K562 (cell line): Measurements from ENCODE around the gene PCDHA5. TPM values are rescaled to one million over a fixed set of nuclear protein-coding genes. Genes with fewer than 3 reads are reported as not detected.

Experiments used
- ATAC-seq: fragments of 200-7000 bp; cut with Tn5 transposase; 3 replicates; pipeline ENCODE4 v1.9.1; 2020; ENCODE audit warnings: moderate library complexity
- BruUV-seq: library from RNA; stranded (reverse); fragments of 400-500 nt; replicated peaks from 2 replicates; lab custom pipeline; 2021; lab: Mats Ljungman, UMichigan
- CTCF ChIA-PET: fragments of 300-600 bp; formaldehyde crosslinking; extraction: SDS; loops from one replicate; lab custom pipeline; 2021; ENCODE audit warnings: low intra/inter-chr PET ratio; lab: Yijun Ruan, JAX
- POLR2A ChIA-PET: fragments of 300-600, 350-650 bp; sonication (Branson Sonifier 250); formaldehyde crosslinking; extraction: SDS; loops from one replicate; lab custom pipeline; 2021; ENCODE audit warnings: antibody characterized with exemption, inconsistent platforms; lab: Yijun Ruan, JAX
- DNase-seq, 4 experiments: peaks; one replicate each; pipeline versions ENCODE4 v3.0.0 to v3.0.0-alpha.2; 2011 to 2018; ENCODE audit warnings: low spot score in 3 of 4, mixed read lengths in 3 of 4; ENCODE audit errors: extremely low read depth in 1 of 4
- FAIRE-seq: peaks from 2 replicates; lab custom pipeline; 2011; peaks lifted over from hg19 to GRCh38; lab: Jason Lieb, UNC
- H2AFZ ChIP-seq: 2 replicates; pipeline ENCODE4 v1.6.0; 2011; ENCODE audit warnings: low read depth, low read length, control low read depth, inconsistent platforms
- H3K27ac ChIP-seq: fragments of 200-600 bp; 3 replicates; pipeline ENCODE4 v1.8.0; 2011; ENCODE audit warnings: low read depth, mild to moderate bottlenecking, control low read depth, inconsistent platforms, low read length, moderate library complexity, mixed read lengths; ENCODE audit errors: extremely low read depth
- H3K27me3 ChIP-seq, 2 experiments: fragments of 300-600 bp in 1 of 2; 2 replicates in 1 of 2; 3 replicates in 1 of 2; pipeline versions ENCODE4 v1.6.0 to v1.8.0; 2011; ENCODE audit warnings: inconsistent platforms in 2 of 2, low read length in 2 of 2, mild to moderate bottlenecking in 1 of 2, mixed read lengths in 1 of 2, moderate library complexity in 1 of 2; ENCODE audit not compliant: control insufficient read depth in 2 of 2, insufficient read depth in 2 of 2
- H3K36me3 ChIP-seq: fragments of 300-600 bp; 3 replicates; pipeline ENCODE4 v1.8.0; 2011; ENCODE audit warnings: mild to moderate bottlenecking, low read length, inconsistent platforms; ENCODE audit not compliant: control insufficient read depth, insufficient read depth
- H3K4me1 ChIP-seq, 2 experiments: fragments of 200-600 bp in 1 of 2; replicated peaks in 1 of 2; 2 replicates in 1 of 2; 3 replicates in 1 of 2; pipeline versions ENCODE4 v1.5.1 to v1.8.0; 2011; ENCODE audit warnings: inconsistent platforms in 2 of 2, low read length in 2 of 2, mild to moderate bottlenecking in 1 of 2, mixed read lengths in 1 of 2, moderate library complexity in 1 of 2; ENCODE audit not compliant: control insufficient read depth in 2 of 2, insufficient read depth in 2 of 2
- H3K4me2 ChIP-seq: 2 replicates; pipeline ENCODE4 v1.6.1; 2011; ENCODE audit warnings: low read length, control low read depth, inconsistent platforms, mixed read lengths; ENCODE audit not compliant: insufficient read depth
- H3K4me3 ChIP-seq: fragments of 200-600 bp; sonication (generic), shearing (Covaris generic); 2 replicates; pipeline ENCODE4 v1.5.1; 2016; ENCODE audit warnings: control low read depth, inconsistent platforms
- H3K79me2 ChIP-seq: fragments of 200-600 bp; 3 replicates; pipeline ENCODE4 v1.8.0; 2011; ENCODE audit warnings: low read length, inconsistent platforms; ENCODE audit not compliant: control insufficient read depth, insufficient read depth
- H3K9ac ChIP-seq, 2 experiments: 2 replicates each; pipeline versions ENCODE4 v1.6.0 to v1.6.1; 2011; ENCODE audit warnings: low read depth in 2 of 2, low read length in 2 of 2, control low read depth in 1 of 2, inconsistent platforms in 1 of 2, mild to moderate bottlenecking in 1 of 2, mixed read lengths in 1 of 2; ENCODE audit not compliant: insufficient read depth in 1 of 2
- H3K9me1 ChIP-seq: one replicate; pipeline ENCODE4 v1.6.0; 2011; ENCODE audit warnings: inconsistent platforms, mild to moderate bottlenecking, low read length, moderate library complexity; ENCODE audit not compliant: control insufficient read depth, insufficient read depth
- H3K9me3 ChIP-seq: replicated peaks from 2 replicates; pipeline ENCODE4 v1.5.1; 2011; ENCODE audit warnings: low read depth, low read length, inconsistent platforms; ENCODE audit not compliant: control insufficient read depth, insufficient read depth
- H4K20me1 ChIP-seq: replicated peaks from 2 replicates; pipeline ENCODE4 v1.6.1; 2011; ENCODE audit warnings: low read length, inconsistent platforms, mixed read lengths; ENCODE audit not compliant: control insufficient read depth, insufficient read depth
- ATF3 ChIP-seq, 2 experiments: fragments of 450-650 bp in 1 of 2; sonication (generic) in 1 of 2; formaldehyde crosslinking in 1 of 2; IDR thresholded peaks in 1 of 2; conservative IDR thresholded peaks in 1 of 2; 2 replicates each; pipeline versions ENCODE4 v1.6.1 to v1.8.1; 2016 to 2023; ENCODE audit warnings: mild to moderate bottlenecking in 2 of 2, moderate library complexity in 2 of 2, inconsistent platforms in 1 of 2, missing genetic modification reagents in 1 of 2
- C11orf30 ChIP-seq: fragments of 450-650 bp; IDR thresholded peaks from 2 replicates; pipeline ENCODE4 v1.6.1; 2016; ENCODE audit warnings: low read depth, mild to moderate bottlenecking
- GABPB2 ChIP-seq: fragments of 250-450 bp; sonication (Bioruptor Pico); conservative IDR thresholded peaks from 2 replicates; pipeline ENCODE4 v1.5.1; 2021; ENCODE audit warnings: mild to moderate bottlenecking
- MNT ChIP-seq, 2 experiments: fragments of 450-650 bp; conservative IDR thresholded peaks; 2 replicates each; pipeline ENCODE4 v1.6.1; 2017; ENCODE audit warnings: mild to moderate bottlenecking in 2 of 2, moderate library complexity in 2 of 2
- SOX6 ChIP-seq: fragments of 450-650 bp; IDR thresholded peaks from 2 replicates; pipeline ENCODE4 v1.6.1; 2014; ENCODE audit warnings: mild to moderate bottlenecking
- XRCC4 ChIP-seq: IDR thresholded peaks from one replicate; pipeline ENCODE4 v1.6.1; 2011; ENCODE audit not compliant: insufficient read depth, insufficient read length; ENCODE audit errors: extremely low read depth
- ZBED1 ChIP-seq: IDR thresholded peaks from 2 replicates; pipeline ENCODE4 v1.6.1; 2014
- ZNF318 ChIP-seq, 2 experiments: fragments of 450-650 bp; IDR thresholded peaks; 2 replicates each; pipeline ENCODE4 v1.6.1; 2016; ENCODE audit warnings: mild to moderate bottlenecking in 2 of 2, borderline replicate concordance in 1 of 2, low read depth in 1 of 2, moderate library complexity in 1 of 2
- ZNF354B ChIP-seq: fragments of 250-450 bp; sonication (Bioruptor Pico); IDR thresholded peaks from 2 replicates; pipeline ENCODE4 v1.4.0; 2020
- ZNF707 ChIP-seq: fragments of 250-450 bp; sonication (Bioruptor Pico); conservative IDR thresholded peaks from 2 replicates; pipeline ENCODE4 v1.8.0; 2022; ENCODE audit warnings: inconsistent platforms, mild to moderate bottlenecking, moderate library complexity
- WGBS: fragments of 100-300 bp; shearing (Covaris generic); methylation state at CpG from one replicate; pipeline ENCODE4 v1.1.6; 2016; ENCODE audit warnings: low coverage, mixed read lengths; ENCODE audit not compliant: insufficient coverage; ENCODE audit errors: missing lambda C conversion rate; 5-methylcytosine and 5-hydroxymethylcytosine counted together
- in situ Hi-C: fragments of 300-500 bp; cut with MboI; formaldehyde crosslinking; loops from 4 replicates; pipeline ENCODE4 v1.15.0; 2018; ENCODE audit warnings: inconsistent platforms, mixed read lengths
- intact Hi-C: fragments of 100-400 bp; cut with micrococcal nuclease; formaldehyde crosslinking; loops from 2 replicates; pipeline ENCODE4 v1.14.2; 2022
- polyA plus RNA-seq, 8 experiments: library from polyadenylated mRNA; depleted of rRNA in 4 of 8; stranded (reverse) in 5 of 8; unstranded in 3 of 8; fragments of >200 nt; fragmentation: Nextera tagmentation in 2 of 8; fragmentation: Illumina TruSeq in 1 of 8; extraction: Ambion mirVana in 2 of 8; extraction: Trizol in 1 of 8; gene quantifications; 2 replicates each; pipeline versions ENCODE4 v1.2.1 to v1.2.3, GENCODE V29; 2011 to 2014; ENCODE audit warnings: inconsistent platforms in 1 of 8, missing spikeins in 1 of 8
- total RNA-seq, 7 experiments: library from RNA; depleted of rRNA in 6 of 7; stranded (reverse); fragments of >200 nt in 6 of 7; fragmentation: Illumina TruSeq in 2 of 7; extraction: Trizol in 2 of 7; gene quantifications; 2 replicates each; pipeline versions ENCODE4 v1.2.1 to v1.2.3, GENCODE V29; 2011 to 2021; ENCODE audit warnings: low replicate concordance in 1 of 7

Gene PCDHA5
- total and polyA plus RNA-seq, 9 of the 15 experiments (the other 6 are each of a cell fraction or from before 2014, with no cell fraction given) = not detected

GRCh38 chr5:140870221-140871201 is 49.1 kb downstream of the PCDHA5 start:
- Histone ChIP-seq H3K36me3 (no peaks in the 10 kb centered on the region), H3K4me2 (no peak overlapping the region), H3K9me1 (no peaks in the 10 kb centered on the region), H3K9me3 (no peaks in the 10 kb centered on the region), H3K4me3 (no peak overlapping the region), H3K9ac (no peak overlapping the region), H3K4me1 (no peaks in the 10 kb centered on the region), H3K27me3 (no peaks in the 10 kb centered on the region), H2AFZ (no peak overlapping the region), H4K20me1 (no peaks in the 10 kb centered on the region), H3K27ac (no peak overlapping the region), H3K79me2 (no peaks in the 10 kb centered on the region)
- intact Hi-C loops = no loop called here
- TF ChIP-seq ZNF707 (CRISPR knock-in tag) = no peak
- no peak for TF ChIP-seq SOX6
- TF ChIP-seq ATF3 (IDR thresholded peaks at IDR 0.05) = no peak
- TF ChIP-seq ATF3 (CRISPR knock-in tag; conservative IDR thresholded peaks at IDR 0.05) = no peak
- no peak for TF ChIP-seq ZNF354B (CRISPR knock-in tag)
- no peak for TF ChIP-seq MNT (conservative IDR thresholded peaks at IDR 0.05)
- no peak for TF ChIP-seq C11orf30
- TF ChIP-seq XRCC4 = no peak
- no peak for TF ChIP-seq ZBED1
- TF ChIP-seq ZNF318 (IDR thresholded peaks at IDR 0.05; ENCODE audit: borderline replicate concordance in 1 of 2, low read depth in 1 of 2) = no peak
- TF ChIP-seq GABPB2 = no peak
- POLR2A ChIA-PET = no interaction called here
- CTCF ChIA-PET = interaction anchor here (0.5 kb wide), 1 partner anchor 1076 kb away, joined by 3 read pairs; no protein-coding TSS in a partner anchor
- in situ Hi-C loops = no loop called here
- FAIRE-seq (no peak), DNase-seq (no peak), ATAC-seq (no peak)
- no TSS peak for BruUV-seq
- 42% methylated on average over 60 of the region's 114 CpGs for WGBS
